H9 (cell line): ENCODE data around the gene DAD1. TPM values are rescaled to one million over a fixed set of nuclear protein-coding genes. Genes with fewer than 3 reads are reported as not detected.

Experiments used
- DNase-seq: peaks from one replicate; pipeline ENCODE4 v3.0.0-alpha.2; 2017
- H2AFZ ChIP-seq: one replicate; pipeline ENCODE4 v1.6.1; 2013; ENCODE audit warnings: mild to moderate bottlenecking, low read length, control low read depth, moderate library complexity
- H2AK5ac ChIP-seq: 2 replicates; pipeline ENCODE4 v1.6.1; 2013; ENCODE audit warnings: low read length, control low read depth, mixed read lengths; ENCODE audit not compliant: insufficient read length
- H2BK120ac ChIP-seq: one replicate; pipeline ENCODE4 v1.6.1; 2013; ENCODE audit warnings: low read depth, mild to moderate bottlenecking, low read length, control low read depth, inconsistent platforms; ENCODE audit not compliant: poor library complexity, severe bottlenecking
- H2BK12ac ChIP-seq: 2 replicates; pipeline ENCODE4 v1.6.1; 2013; ENCODE audit warnings: low read length, control low read depth, mixed read lengths, low read depth; ENCODE audit not compliant: insufficient read length
- H2BK15ac ChIP-seq: 2 replicates; pipeline ENCODE4 v1.6.1; 2013; ENCODE audit warnings: low read depth, low read length, control low read depth
- H2BK20ac ChIP-seq: one replicate; pipeline ENCODE4 v1.6.1; 2013; ENCODE audit warnings: low read depth, mild to moderate bottlenecking, low read length, control low read depth, inconsistent platforms; ENCODE audit not compliant: poor library complexity, severe bottlenecking
- H2BK5ac ChIP-seq: 2 replicates; pipeline ENCODE4 v1.6.1; 2013; ENCODE audit warnings: low read length, control low read depth, mixed read lengths; ENCODE audit not compliant: insufficient read length
- H3K14ac ChIP-seq: 2 replicates; pipeline ENCODE4 v1.6.1; 2013; ENCODE audit warnings: low read length, control low read depth; ENCODE audit not compliant: insufficient read depth
- H3K18ac ChIP-seq: 2 replicates; pipeline ENCODE4 v1.6.1; 2013; ENCODE audit warnings: low read depth, mild to moderate bottlenecking, mixed read lengths, low read length, control low read depth; ENCODE audit not compliant: insufficient read length
- H3K23ac ChIP-seq: 2 replicates; pipeline ENCODE4 v1.6.1; 2013; ENCODE audit warnings: low read length, control low read depth, mixed read lengths, low read depth; ENCODE audit not compliant: insufficient read length
- H3K23me2 ChIP-seq: 2 replicates; pipeline ENCODE4 v1.6.1; 2013; ENCODE audit warnings: low read depth, mild to moderate bottlenecking, mixed read lengths, low read length, control low read depth; ENCODE audit not compliant: insufficient read length, poor library complexity, severe bottlenecking
- H3K27ac ChIP-seq: 2 replicates; pipeline ENCODE4 v1.5.1; 2013; ENCODE audit warnings: low read length, control low read depth, mixed read lengths, low read depth; ENCODE audit not compliant: insufficient read length
- H3K27me3 ChIP-seq: 2 replicates; pipeline ENCODE4 v1.6.1; 2013; ENCODE audit warnings: low read length, control low read depth, inconsistent platforms; ENCODE audit not compliant: insufficient read depth
- H3K4ac ChIP-seq: 2 replicates; pipeline ENCODE4 v1.6.1; 2013; ENCODE audit warnings: low read depth, mild to moderate bottlenecking, control low read depth, inconsistent platforms, low read length, moderate library complexity
- H3K4me1 ChIP-seq: 2 replicates; pipeline ENCODE4 v1.6.1; 2013; ENCODE audit warnings: low read length, control low read depth, inconsistent platforms; ENCODE audit not compliant: insufficient read depth
- H3K4me2 ChIP-seq: 2 replicates; pipeline ENCODE4 v1.6.1; 2013; ENCODE audit warnings: low read length, control low read depth, mixed read lengths; ENCODE audit not compliant: insufficient read length, insufficient read depth
- H3K56ac ChIP-seq: 2 replicates; pipeline ENCODE4 v1.6.1; 2013; ENCODE audit warnings: low read depth, mild to moderate bottlenecking, mixed read lengths, low read length, control low read depth; ENCODE audit not compliant: insufficient read length
- H3K79me1 ChIP-seq: 2 replicates; pipeline ENCODE4 v1.6.1; 2013; ENCODE audit warnings: low read depth, mild to moderate bottlenecking, moderate library complexity, low read length, control low read depth, inconsistent platforms; ENCODE audit not compliant: insufficient read depth, poor library complexity, severe bottlenecking
- H3K79me2 ChIP-seq: 2 replicates; pipeline ENCODE4 v1.6.1; 2013; ENCODE audit warnings: low read length, control low read depth, inconsistent platforms; ENCODE audit not compliant: insufficient read depth
- H3K9ac ChIP-seq: 2 replicates; pipeline ENCODE4 v1.6.1; 2013; ENCODE audit warnings: low read length, control low read depth, mixed read lengths; ENCODE audit not compliant: insufficient read length; ENCODE audit errors: extremely low read depth
- H3K9me3 ChIP-seq: one replicate; pipeline ENCODE4 v1.6.1; 2013; ENCODE audit warnings: low read depth, low read length, inconsistent platforms; ENCODE audit not compliant: control insufficient read depth
- H3T11ph ChIP-seq: one replicate; pipeline ENCODE4 v1.6.1; 2013; ENCODE audit warnings: mild to moderate bottlenecking, low read length, control low read depth, inconsistent platforms
- H4K20me1 ChIP-seq: one replicate; pipeline ENCODE4 v1.6.1; 2013; ENCODE audit not compliant: control insufficient read depth, insufficient read length, insufficient read depth
- H4K5ac ChIP-seq: 2 replicates; pipeline ENCODE4 v1.6.1; 2013; ENCODE audit warnings: low read depth, mild to moderate bottlenecking, mixed read lengths, low read length, control low read depth; ENCODE audit not compliant: insufficient read length
- H4K8ac ChIP-seq: replicated peaks from 2 replicates; pipeline ENCODE4 v1.6.1; 2013; ENCODE audit warnings: low read length, control low read depth, mixed read lengths, low read depth; ENCODE audit not compliant: insufficient read length
- H4K91ac ChIP-seq: 2 replicates; pipeline ENCODE4 v1.6.1; 2013; ENCODE audit warnings: low read depth, mild to moderate bottlenecking, moderate library complexity, mixed read lengths, low read length, control low read depth; ENCODE audit not compliant: insufficient read length
- H3K27ac Mint-ChIP-seq, 3 experiments: 2 replicates in 2 of 3; 3 replicates in 1 of 3; pipeline ENCODE4 v1.8.0; 2020 to 2021; ENCODE audit warnings: mixed read lengths in 3 of 3, mild to moderate bottlenecking in 1 of 3, moderate library complexity in 1 of 3
- H3K27me3 Mint-ChIP-seq: 2 replicates; pipeline ENCODE4 v1.8.0; 2021; ENCODE audit warnings: low read depth, mild to moderate bottlenecking, moderate library complexity, mixed read lengths
- H3K36me3 Mint-ChIP-seq, 3 experiments: 2 replicates in 2 of 3; 3 replicates in 1 of 3; pipeline ENCODE4 v1.8.0; 2020 to 2021; ENCODE audit warnings: low read depth in 3 of 3, mixed read lengths in 3 of 3; ENCODE audit not compliant: insufficient read depth in 1 of 3
- H3K4me1 Mint-ChIP-seq, 2 experiments: 2 replicates each; pipeline ENCODE4 v1.8.0; 2020; ENCODE audit warnings: mixed read lengths in 2 of 2
- H3K4me3 Mint-ChIP-seq, 2 experiments: 2 replicates in 1 of 2; 3 replicates in 1 of 2; pipeline ENCODE4 v1.8.0; 2020 to 2021; ENCODE audit warnings: mild to moderate bottlenecking in 2 of 2, mixed read lengths in 2 of 2, moderate library complexity in 1 of 2
- H3K9me3 Mint-ChIP-seq, 2 experiments: 2 replicates in 1 of 2; 3 replicates in 1 of 2; pipeline ENCODE4 v1.8.0; 2020; ENCODE audit warnings: mild to moderate bottlenecking in 2 of 2, mixed read lengths in 2 of 2, moderate library complexity in 1 of 2
- WGBS: extraction: QIAGEN DNeasy Blood & Tissue Kit; methylation state at CpG from one replicate; pipeline ENCODE4 v1.1.7; 2013; ENCODE audit warnings: missing lambda C conversion rate, low lambda C conversion rate, mixed read lengths; ENCODE audit not compliant: insufficient read length; ENCODE audit errors: extremely low coverage; 5-methylcytosine and 5-hydroxymethylcytosine counted together
- total RNA-seq: library from RNA; stranded (reverse); gene quantifications from 2 replicates; pipeline ENCODE4 v1.2.1, GENCODE V29; 2021
- TF ChIP-seq, protein P1 (sequence below): fragments of 200-600 bp; sonication (generic); conservative IDR thresholded peaks from 3 replicates; pipeline ENCODE4 v1.8.0; 2021; ENCODE audit warnings: antibody characterized with exemption, mild to moderate bottlenecking

DAD1 gene
- total RNA-seq, 1 experiment from 2014 or later: 127 TPM

GRCh38 chr14:22569737-22570131, 19.3 kb downstream of the DAD1 start:
- no peak overlapping the region for H3K14ac ChIP-seq
- H3K23me2 ChIP-seq: no peaks in the 10 kb centered on the region
- no peak overlapping the region for H2BK12ac ChIP-seq
- H3K79me1 ChIP-seq: peaks cover 2% of the 10 kb centered on the region
- H2AFZ ChIP-seq: no peak overlapping the region
- no peak overlapping the region for H3T11ph ChIP-seq
- no peaks in the 10 kb centered on the region for H3K9me3 ChIP-seq
- TF ChIP-seq, protein P1, sequence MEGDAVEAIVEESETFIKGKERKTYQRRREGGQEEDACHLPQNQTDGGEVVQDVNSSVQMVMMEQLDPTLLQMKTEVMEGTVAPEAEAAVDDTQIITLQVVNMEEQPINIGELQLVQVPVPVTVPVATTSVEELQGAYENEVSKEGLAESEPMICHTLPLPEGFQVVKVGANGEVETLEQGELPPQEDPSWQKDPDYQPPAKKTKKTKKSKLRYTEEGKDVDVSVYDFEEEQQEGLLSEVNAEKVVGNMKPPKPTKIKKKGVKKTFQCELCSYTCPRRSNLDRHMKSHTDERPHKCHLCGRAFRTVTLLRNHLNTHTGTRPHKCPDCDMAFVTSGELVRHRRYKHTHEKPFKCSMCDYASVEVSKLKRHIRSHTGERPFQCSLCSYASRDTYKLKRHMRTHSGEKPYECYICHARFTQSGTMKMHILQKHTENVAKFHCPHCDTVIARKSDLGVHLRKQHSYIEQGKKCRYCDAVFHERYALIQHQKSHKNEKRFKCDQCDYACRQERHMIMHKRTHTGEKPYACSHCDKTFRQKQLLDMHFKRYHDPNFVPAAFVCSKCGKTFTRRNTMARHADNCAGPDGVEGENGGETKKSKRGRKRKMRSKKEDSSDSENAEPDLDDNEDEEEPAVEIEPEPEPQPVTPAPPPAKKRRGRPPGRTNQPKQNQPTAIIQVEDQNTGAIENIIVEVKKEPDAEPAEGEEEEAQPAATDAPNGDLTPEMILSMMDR: no peak
- no peak overlapping the region for H3K4me3 Mint-ChIP-seq
- H3K18ac ChIP-seq: no peak overlapping the region
- H3K4me2 ChIP-seq: no peak overlapping the region
- no peak overlapping the region for H4K8ac ChIP-seq
- H2BK5ac ChIP-seq: no peak overlapping the region
- no peak overlapping the region for H3K56ac ChIP-seq
- H3K36me3 Mint-ChIP-seq: peaks cover 26 to 59% (median 50%) of the 10 kb centered on the region in 3 experiments; a peak in 6 of 7 replicates
- DNase-seq: no peak
- no peaks in the 10 kb centered on the region for H3K9me3 Mint-ChIP-seq
- H3K27ac ChIP-seq: no peak overlapping the region
- H3K4me1 Mint-ChIP-seq: peaks cover 12 to 15% of the 10 kb centered on the region in 2 experiments
- no peaks in the 10 kb centered on the region for H3K27me3 ChIP-seq
- no peak overlapping the region for H4K5ac ChIP-seq
- H2AK5ac ChIP-seq: no peak overlapping the region
- H2BK20ac ChIP-seq: no peak overlapping the region
- no peaks in the 10 kb centered on the region for H3K79me2 ChIP-seq
- H3K4ac ChIP-seq: no peak overlapping the region
- H4K20me1 ChIP-seq: no peaks in the 10 kb centered on the region
- H3K27ac Mint-ChIP-seq: peak overlapping the region in 2 of 3 experiments; percentile 13 to 97; a peak in 3 of 7 replicates
- no peak overlapping the region for H3K23ac ChIP-seq
- H3K27me3 Mint-ChIP-seq: no peaks in the 10 kb centered on the region
- H4K91ac ChIP-seq: no peak overlapping the region
- H2BK15ac ChIP-seq: no peak overlapping the region
- no CpG with 5 or more reads among the region's 3 CpGs for WGBS
- H3K4me1 ChIP-seq: no peaks in the 10 kb centered on the region
- no peak overlapping the region for H3K9ac ChIP-seq
- H2BK120ac ChIP-seq: no peak overlapping the region
